ENCODE results near the gene RANBP9.

Gene RANBP9

GRCh38 chr6:13711733-13712598 is at the start of gene RANBP9:
RANBP9 (minus strand) TSS chr6:13711835; CDS start chr6:13711505, 330 bp downstream.
- DNase-seq = peak; percentile 99

GRCh38 chr6:13760307-13761304 is 49.0 kb upstream of the RANBP9 start:
- no peak for DNase-seq

- no peak for DNase-seq
Measured at GRCh38 chr6:13759025-13759424, 47.4 kb upstream of the RANBP9 start.

- DNase-seq = no peak
Measured at GRCh38 chr6:13754644-13755043, 43.0 kb upstream of the RANBP9 start.

- no peak for DNase-seq
Measured at GRCh38 chr6:13743736-13744127, 32.1 kb upstream of the RANBP9 start.

GRCh38 chr6:13742961-13743735 is 31.5 kb upstream of the RANBP9 start:
- no peak for DNase-seq

- DNase-seq = no peak
Measured at GRCh38 chr6:13741365-13741764, 29.7 kb upstream of the RANBP9 start.

GRCh38 chr6:13735031-13735430 is 23.4 kb upstream of the RANBP9 start:
- DNase-seq = no peak

GRCh38 chr6:13733178-13733887 is 21.7 kb upstream of the RANBP9 start:
- DNase-seq = peak; percentile 66

- no peak for DNase-seq
Measured at GRCh38 chr6:13730704-13731103, 19.1 kb upstream of the RANBP9 start.

- no peak for DNase-seq
Measured at GRCh38 chr6:13729891-13730290, 18.3 kb upstream of the RANBP9 start.

- DNase-seq = peak; percentile 58
Measured at GRCh38 chr6:13725570-13725969, 13.9 kb upstream of the RANBP9 start.

GRCh38 chr6:13725052-13725451 is 13.4 kb upstream of the RANBP9 start:
- DNase-seq = no peak

GRCh38 chr6:13724182-13724581 is 12.5 kb upstream of the RANBP9 start:
- DNase-seq = peak; percentile 15

- no peak for DNase-seq
Measured at GRCh38 chr6:13722880-13723279, 11.2 kb upstream of the RANBP9 start.

GRCh38 chr6:13718123-13718458 is 6.5 kb upstream of the RANBP9 start:
- no peak for DNase-seq

- DNase-seq = no peak
Measured at GRCh38 chr6:13716955-13717295, 5.3 kb upstream of the RANBP9 start.

- no peak for DNase-seq
Measured at GRCh38 chr6:13716225-13716954, 4.8 kb upstream of the RANBP9 start.

GRCh38 chr6:13715444-13715883 is 3.8 kb upstream of the RANBP9 start:
- DNase-seq = no peak

- peak; percentile 36 for DNase-seq
Measured at GRCh38 chr6:13712599-13712898, 914 bp upstream of the RANBP9 start.

- no peak for DNase-seq
Measured at GRCh38 chr6:13711324-13711732, 307 bp downstream of the RANBP9 start.
